HUES64 (cell line): Measurements from ENCODE around the gene SIDT1.
"Not testable (repeated sequence)": the region's sequence is repeated elsewhere in the genome, so short reads cannot be mapped to it uniquely, and the experiment has no call there.

Source experiments
- H3K27ac ChIP-seq: 2 replicates; pipeline ENCODE4 v1.7.0; 2013; ENCODE audit warnings: low read depth, low read length, inconsistent platforms
- H3K27me3 ChIP-seq: 2 replicates; pipeline ENCODE4 v1.6.1; 2013; ENCODE audit warnings: mild to moderate bottlenecking, low read length; ENCODE audit not compliant: insufficient read depth
- H3K36me3 ChIP-seq: 2 replicates; pipeline ENCODE4 v1.6.1; 2013; ENCODE audit warnings: mild to moderate bottlenecking, low read length; ENCODE audit not compliant: insufficient read depth
- H3K4me1 ChIP-seq: 2 replicates; pipeline ENCODE4 v1.6.1; 2013; ENCODE audit warnings: mild to moderate bottlenecking, low read length, moderate library complexity; ENCODE audit not compliant: insufficient read depth
- H3K4me3 ChIP-seq: 2 replicates; pipeline ENCODE4 v1.5.1; 2013; ENCODE audit warnings: mild to moderate bottlenecking, low read length, moderate library complexity
- H3K9ac ChIP-seq: 2 replicates; pipeline ENCODE4 v1.6.1; 2013; ENCODE audit warnings: mild to moderate bottlenecking, low read depth, low read length
- H3K9me3 ChIP-seq: 2 replicates; pipeline ENCODE4 v1.6.1; 2013; ENCODE audit warnings: low read depth, low read length; ENCODE audit not compliant: insufficient read depth
- WGBS: fragments of 150-250, 120-280 bp; methylation state at CpG from one replicate; pipeline ENCODE4 v1.1.7; 2013; ENCODE audit warnings: missing lambda C conversion rate; 5-methylcytosine and 5-hydroxymethylcytosine counted together

The SIDT1 gene

DNA sequence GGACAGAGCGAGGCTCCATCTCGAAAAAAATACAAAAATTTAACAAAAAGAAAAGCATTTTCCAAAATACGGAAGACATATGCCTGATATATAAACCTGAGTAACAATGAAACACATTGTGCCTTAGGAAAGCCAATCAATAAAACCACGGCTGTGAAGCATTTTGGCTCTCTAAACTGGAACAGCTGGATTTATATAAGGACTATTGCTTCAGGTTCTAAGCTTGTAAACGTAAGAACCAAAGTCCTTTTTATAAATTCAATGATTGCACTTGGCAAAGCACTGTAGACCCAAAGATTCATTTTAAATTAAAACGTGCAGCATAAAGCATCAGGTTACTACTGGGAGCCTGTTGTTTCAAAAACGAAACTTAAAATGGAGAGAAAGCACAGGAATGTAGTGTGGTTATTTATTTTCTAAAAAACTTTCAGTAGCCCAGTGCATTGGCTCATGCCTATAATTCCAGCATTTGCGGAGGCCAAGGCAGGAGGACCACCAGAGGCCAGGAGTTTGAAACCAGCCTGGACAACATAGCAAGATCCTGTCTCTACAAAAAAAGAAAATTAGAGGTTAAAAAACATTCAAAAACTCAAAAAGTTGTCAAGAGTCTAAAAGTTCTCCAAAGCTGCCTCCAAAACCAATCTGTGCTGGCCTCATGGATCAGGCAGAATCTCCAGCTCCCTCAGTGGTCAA, 102.6 kb downstream of the SIDT1 start:
- Histone ChIP-seq H3K9me3 (no peaks in the 10 kb centered on the region), H3K4me1 (no peaks in the 10 kb centered on the region), H3K27ac (no peak overlapping the region), H3K4me3 (no peak overlapping the region), H3K9ac (no peak overlapping the region), H3K36me3 (no peaks in the 10 kb centered on the region), H3K27me3 (no peaks in the 10 kb centered on the region)
- WGBS = 96% methylated on average over 8 of the region's 8 CpGs

DNA sequence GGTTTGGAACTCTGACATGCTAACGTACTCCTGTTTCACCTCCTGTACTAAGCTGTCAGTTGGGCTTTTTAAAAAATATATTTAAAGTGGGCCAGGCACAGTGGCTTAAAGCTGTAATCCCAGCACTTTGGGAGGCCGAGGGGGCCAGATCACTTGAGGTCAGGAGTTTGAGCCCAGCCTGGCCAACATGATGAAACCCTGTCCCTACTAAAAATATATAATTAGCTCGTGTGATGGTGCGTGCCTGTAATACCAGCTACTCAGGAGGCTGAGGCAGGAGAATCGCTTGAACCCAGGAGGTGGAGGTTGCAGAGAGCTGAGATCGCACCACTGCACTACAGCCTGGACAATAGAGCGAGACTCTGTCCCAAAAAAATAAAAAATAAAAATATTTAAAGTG, 103.7 kb downstream of the SIDT1 start:
- H3K36me3 ChIP-seq, H3K9me3 ChIP-seq: not testable (repeated sequence)
- WGBS = 91% methylated on average over 6 of the region's 7 CpGs

DNA sequence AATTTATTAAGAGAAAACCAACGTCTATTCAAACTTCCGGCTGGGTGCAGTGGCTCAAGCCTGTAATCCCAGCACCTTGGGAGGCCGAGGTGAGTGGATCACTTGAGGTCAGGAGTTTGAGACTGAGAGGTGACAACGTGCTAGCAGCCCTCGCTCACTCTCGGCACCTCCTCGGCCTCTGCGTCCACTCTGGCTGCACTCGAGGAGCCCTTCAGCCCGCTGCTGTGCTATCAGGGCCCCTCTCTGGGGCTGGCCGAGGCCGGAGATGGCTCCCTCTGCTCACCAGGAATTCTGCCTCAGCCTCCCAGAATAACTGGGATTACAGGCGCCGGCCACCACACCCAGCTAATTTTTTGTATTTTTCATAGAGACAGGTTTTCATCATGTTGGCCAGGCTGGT, 105.4 kb downstream of the SIDT1 start:
- Histone ChIP-seq H3K27me3 (no peaks in the 10 kb centered on the region), H3K4me3 (no peak overlapping the region), H3K4me1 (no peaks in the 10 kb centered on the region), H3K27ac (no peak overlapping the region), H3K36me3 (no peaks in the 10 kb centered on the region), H3K9me3 (no peaks in the 10 kb centered on the region), H3K9ac (no peak overlapping the region)
- WGBS = 95% methylated on average over 14 of the region's 14 CpGs

More for the DNA sequence above, 103.7 kb downstream of the SIDT1 start:
- H3K27ac ChIP-seq, H3K27me3 ChIP-seq, H3K4me1 ChIP-seq, H3K4me3 ChIP-seq, H3K9ac ChIP-seq: not testable (repeated sequence)

DNA sequence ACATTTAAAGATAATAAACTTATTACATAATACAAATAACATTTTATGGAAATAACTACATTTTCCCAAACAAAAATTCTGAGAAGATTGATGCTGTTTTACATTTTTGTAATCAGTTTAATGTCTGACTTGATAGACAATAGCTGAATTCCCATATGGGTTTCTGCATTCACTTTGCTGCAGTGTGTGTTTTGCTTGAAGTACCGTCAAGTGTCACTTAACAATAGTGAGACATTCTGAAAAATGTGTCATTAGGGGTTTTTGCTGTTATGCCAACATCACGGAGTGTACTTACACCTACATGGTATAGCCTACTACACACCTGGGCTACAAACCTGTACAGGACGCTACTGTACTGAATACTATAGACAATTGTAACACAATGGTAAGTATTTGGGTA, 106.6 kb downstream of the SIDT1 start:
- WGBS = 95% methylated on average over 1 of the region's 3 CpGs
- Histone ChIP-seq H3K4me1 (no peaks in the 10 kb centered on the region), H3K36me3 (no peaks in the 10 kb centered on the region)

DNA sequence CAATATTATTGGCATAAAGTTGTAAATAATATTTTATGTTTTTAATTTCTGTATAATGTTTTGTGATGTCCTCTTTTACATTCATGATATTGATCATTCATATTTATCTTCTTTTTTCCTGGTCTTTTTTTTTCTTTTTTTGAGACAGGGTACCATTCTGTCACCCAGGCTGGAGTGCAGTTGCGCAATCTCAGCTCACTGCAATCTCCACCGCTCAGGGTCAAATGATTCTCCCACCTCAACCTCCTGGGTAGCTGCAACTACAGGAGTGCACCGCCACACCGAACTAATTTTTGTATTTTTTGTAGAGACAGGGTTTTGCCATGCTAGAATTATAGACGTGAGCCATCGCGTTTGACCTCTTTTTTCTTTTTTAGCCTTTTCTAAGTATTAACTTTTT, 111.2 kb downstream of the SIDT1 start:
- H3K27me3 ChIP-seq = no peaks in the 10 kb centered on the region
- no peaks in the 10 kb centered on the region for H3K36me3 ChIP-seq
- H3K4me1 ChIP-seq = no peaks in the 10 kb centered on the region
- H3K9me3 ChIP-seq = peaks cover 26% of the 10 kb centered on the region
- no peak overlapping the region for H3K4me3 ChIP-seq
- H3K27ac ChIP-seq = no peak overlapping the region
- over 99% methylated on average over 7 of the region's 7 CpGs for WGBS
- H3K9ac ChIP-seq = no peak overlapping the region

More for the DNA sequence above, 106.6 kb downstream of the SIDT1 start:
- Histone ChIP-seq H3K27ac (no peak overlapping the region), H3K9ac (no peak overlapping the region), H3K4me3 (no peak overlapping the region), H3K27me3 (no peaks in the 10 kb centered on the region), H3K9me3 (peaks cover 3% of the 10 kb centered on the region; the same call in 1 of the 2 replicates)

DNA sequence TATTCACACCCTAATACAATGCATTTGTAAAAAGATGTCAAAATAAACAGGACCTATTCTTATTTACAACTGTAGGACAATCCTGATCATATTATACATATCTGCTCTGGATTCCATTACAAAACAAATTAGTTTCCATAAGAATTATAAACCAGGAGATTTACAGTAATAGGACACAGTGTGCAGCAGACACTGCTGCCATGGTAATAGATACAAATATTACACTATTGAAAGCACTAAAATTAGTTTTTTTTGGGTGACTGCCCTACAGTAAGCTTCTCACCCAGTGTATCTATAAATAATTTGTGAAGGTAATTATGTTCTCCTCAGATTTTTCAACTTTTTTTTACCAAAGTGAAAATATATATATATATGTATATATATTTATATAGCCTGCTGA, 116.2 kb downstream of the SIDT1 start:
- H3K9ac ChIP-seq = no peak overlapping the region
- no peaks in the 10 kb centered on the region for H3K4me1 ChIP-seq
- no peaks in the 10 kb centered on the region for H3K27me3 ChIP-seq
- H3K36me3 ChIP-seq = no peaks in the 10 kb centered on the region
- no peak overlapping the region for H3K4me3 ChIP-seq
- peaks cover 26% of the 10 kb centered on the region for H3K9me3 ChIP-seq
- H3K27ac ChIP-seq = no peak overlapping the region

DNA sequence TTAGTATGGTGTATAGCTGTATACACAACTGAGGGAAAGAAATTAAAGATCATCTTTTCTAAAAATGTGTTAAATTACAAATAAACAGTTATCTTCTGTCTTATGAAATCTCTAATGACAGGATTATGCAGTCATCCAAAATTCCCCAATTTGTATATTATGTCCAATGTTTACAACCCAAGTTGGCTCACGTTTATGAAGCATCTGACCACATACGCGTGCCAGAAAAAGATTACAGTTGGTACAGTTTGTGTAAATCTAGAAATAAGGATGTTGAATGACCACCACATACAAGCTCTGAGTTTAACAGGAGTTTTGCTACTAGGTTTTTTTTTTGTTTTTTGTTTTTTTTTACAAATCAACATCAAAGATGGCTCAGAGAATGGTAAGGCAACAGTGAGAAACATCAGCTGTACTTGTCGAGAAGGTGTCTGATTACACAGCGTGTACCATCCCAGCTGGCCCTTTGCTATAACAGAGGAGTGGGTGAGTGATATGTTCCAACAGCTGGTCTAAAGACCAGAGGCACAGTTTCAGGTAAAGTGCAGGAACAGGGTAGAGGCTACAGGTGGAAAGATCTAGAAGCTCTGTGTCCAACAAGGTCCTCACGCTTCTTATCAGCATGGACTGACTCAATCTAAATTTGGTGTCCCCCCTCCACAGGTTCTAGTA, 117.0 kb downstream of the SIDT1 start:
- Histone ChIP-seq H3K4me1 (no peaks in the 10 kb centered on the region), H3K27me3 (no peaks in the 10 kb centered on the region), H3K9ac (no peak overlapping the region), H3K4me3 (no peak overlapping the region), H3K27ac (no peak overlapping the region), H3K9me3 (peaks cover 19% of the 10 kb centered on the region), H3K36me3 (no peaks in the 10 kb centered on the region)
- 96% methylated on average over 6 of the region's 6 CpGs for WGBS

DNA sequence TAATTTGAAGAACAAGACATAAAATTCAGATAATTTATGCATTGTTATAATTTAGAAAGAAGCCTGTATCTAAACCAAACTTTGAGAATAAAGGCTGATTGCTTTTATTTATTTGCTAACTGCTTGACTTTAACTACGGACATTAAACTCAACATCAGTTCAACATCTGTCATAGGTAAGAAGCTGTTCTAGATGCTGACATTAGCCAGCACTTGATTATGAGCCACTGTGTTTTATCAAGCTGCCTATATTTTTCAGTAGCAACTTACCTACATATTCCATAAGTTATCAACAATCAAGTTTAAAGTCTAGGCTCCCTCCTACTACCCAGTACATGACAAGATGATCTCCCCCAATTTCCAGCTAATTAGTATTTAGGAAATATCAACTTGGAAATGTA, 122.0 kb downstream of the SIDT1 start:
- no peaks in the 10 kb centered on the region for H3K9me3 ChIP-seq
- 88% methylated on average over 1 of the region's 1 CpG for WGBS
- no peak overlapping the region for H3K9ac ChIP-seq

DNA sequence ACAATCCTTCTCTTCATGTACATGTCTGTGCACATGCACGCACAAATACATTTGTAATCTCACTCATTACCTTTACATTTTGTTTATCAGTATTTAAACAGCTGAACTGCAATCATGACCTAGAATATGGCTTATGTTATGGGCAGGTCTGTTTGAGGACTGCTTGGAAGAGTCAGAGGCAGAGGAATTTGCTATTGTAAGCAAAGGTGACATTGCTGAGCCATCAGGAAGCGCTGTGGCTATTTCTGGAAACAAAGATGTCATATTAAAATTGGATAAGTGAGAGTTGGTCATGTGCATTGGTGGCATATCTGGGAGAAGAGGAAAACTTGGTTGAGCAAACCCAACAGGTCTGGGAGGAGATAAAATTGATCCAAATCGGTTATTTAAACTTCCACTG, 122.5 kb downstream of the SIDT1 start:
- Histone ChIP-seq H3K9ac (no peak overlapping the region), H3K4me3 (no peak overlapping the region), H3K4me1 (no peaks in the 10 kb centered on the region), H3K36me3 (peaks cover 14% of the 10 kb centered on the region), H3K27ac (no peak overlapping the region), H3K9me3 (no peaks in the 10 kb centered on the region), H3K27me3 (no peaks in the 10 kb centered on the region)
- WGBS = 96% methylated on average over 3 of the region's 3 CpGs

More for the DNA sequence above, 122.0 kb downstream of the SIDT1 start:
- Histone ChIP-seq H3K4me3 (no peak overlapping the region), H3K27ac (no peak overlapping the region), H3K36me3 (peaks cover 8% of the 10 kb centered on the region; the same call in 1 of the 2 replicates), H3K27me3 (no peaks in the 10 kb centered on the region), H3K4me1 (no peaks in the 10 kb centered on the region)

DNA sequence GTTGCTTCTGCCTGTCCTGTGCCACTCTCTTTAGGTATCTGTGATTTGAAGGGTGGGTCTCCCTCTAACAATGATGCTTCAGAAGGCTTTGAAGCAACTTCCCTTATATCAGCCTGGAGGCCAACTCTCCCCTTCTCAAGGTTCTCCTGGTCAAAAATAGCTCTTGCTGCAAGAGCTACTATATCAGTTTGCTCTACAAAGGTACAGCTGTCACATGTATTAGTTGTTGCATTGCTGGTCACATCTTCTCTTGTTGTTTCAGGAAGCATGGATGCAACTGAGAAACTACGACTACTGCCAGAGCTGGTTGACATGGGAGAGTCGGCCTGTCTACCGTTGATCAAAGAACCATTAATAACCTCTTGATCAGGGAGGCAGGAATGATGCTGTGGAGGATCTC, 125.8 kb downstream of the SIDT1 start:
- Histone ChIP-seq H3K36me3 (peaks cover 27% of the 10 kb centered on the region), H3K27ac (no peak overlapping the region)
- 91% methylated on average over 3 of the region's 3 CpGs for whole genome bisulfite sequencing

DNA sequence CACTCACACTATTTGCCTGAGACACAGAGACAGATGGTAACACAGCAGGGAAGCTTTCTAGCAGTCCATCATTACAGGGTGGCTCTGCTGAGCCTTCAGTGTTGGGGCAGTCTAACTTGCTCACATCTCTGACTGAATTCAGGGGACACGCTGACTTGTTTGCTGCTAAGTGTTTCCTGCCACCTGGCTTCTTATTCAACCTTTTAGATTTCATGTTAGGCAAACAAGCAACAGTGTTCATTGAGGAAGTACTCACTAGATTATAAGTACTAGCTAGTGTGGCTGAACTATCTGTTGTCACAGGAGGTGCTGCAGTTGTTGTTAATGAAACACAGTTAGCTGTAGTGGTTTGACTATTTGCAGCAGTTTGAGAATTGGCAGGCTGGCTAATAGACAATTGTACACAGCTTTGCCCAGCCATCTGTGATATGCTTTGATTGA, 126.8 kb downstream of the SIDT1 start:
- Histone ChIP-seq H3K27me3 (no peaks in the 10 kb centered on the region), H3K27ac (no peak overlapping the region)
- 95% methylated on average over 1 of the region's 1 CpG for WGBS

More for the DNA sequence above, 125.8 kb downstream of the SIDT1 start:
- no peak overlapping the region for H3K4me3 ChIP-seq
- no peaks in the 10 kb centered on the region for H3K4me1 ChIP-seq
- H3K27me3 ChIP-seq = no peaks in the 10 kb centered on the region
- H3K9ac ChIP-seq = no peak overlapping the region
- no peaks in the 10 kb centered on the region for H3K9me3 ChIP-seq

More for the DNA sequence above, 126.8 kb downstream of the SIDT1 start:
- H3K9me3 ChIP-seq = no peaks in the 10 kb centered on the region
- H3K4me3 ChIP-seq = no peak overlapping the region
- peaks cover 27% of the 10 kb centered on the region for H3K36me3 ChIP-seq
- H3K4me1 ChIP-seq = no peaks in the 10 kb centered on the region
- H3K9ac ChIP-seq = no peak overlapping the region
